Left lung (tissue), 10 donors: Measurements from ENCODE around the gene CLIC6. TPM values are rescaled to one million over a fixed set of nuclear protein-coding genes. Genes with fewer than 3 reads are reported as not detected.

Experiments
- ATAC-seq: fragments of 200-7000 bp; cut with Tn5 transposase; one replicate; pipeline ENCODE4 v1.9.1; 2020; ENCODE audit warnings: moderate library complexity
- DNase-seq, 4 donors: peaks; one replicate each; pipeline ENCODE4 v3.0.0-alpha.2; 2013 to 2020
- H3K27ac ChIP-seq, 2 donors: fragments of 200-600 bp; sonication (generic) in 1 of 2; one replicate each; pipeline versions ENCODE4 v1.5.0 to v1.8.0; 2020 to 2021
- H3K27me3 ChIP-seq, 2 donors: fragments of 200-600 bp; sonication (generic) in 1 of 2; one replicate each; pipeline versions ENCODE4 v1.5.0 to v1.8.0; 2020 to 2021
- H3K36me3 ChIP-seq, 2 donors: fragments of 200-600 bp; sonication (generic) in 1 of 2; one replicate each; pipeline versions ENCODE4 v1.5.0 to v1.8.0; 2020 to 2021
- H3K4me1 ChIP-seq, 2 donors: fragments of 200-600 bp; one replicate each; pipeline ENCODE4 v1.8.0; 2021
- H3K4me3 ChIP-seq, 2 donors: fragments of 200-600 bp; sonication (generic) in 1 of 2; one replicate each; pipeline versions ENCODE4 v1.5.0 to v1.8.0; 2020 to 2021; ENCODE audit warnings: mild to moderate bottlenecking in 1 of 2
- H3K9me3 ChIP-seq, 2 donors: fragments of 200-600 bp; sonication (generic) in 1 of 2; one replicate each; pipeline versions ENCODE4 v1.5.0 to v1.8.0; 2020 to 2021
- intact Hi-C, 2 donors: fragments of 100-400 bp; cut with DNase I; formaldehyde crosslinking; loops; one replicate each; pipeline versions ENCODE4 v1.11.2 to v1.14.2; 2022
- polyA plus RNA-seq, 6 donors: library from polyadenylated mRNA; unstranded; fragments of 120-200 nt; gene quantifications; one replicate each; pipeline ENCODE4 v1.2.1, GENCODE V29; 2013; ENCODE audit not compliant: insufficient read length in 6 of 6
- total RNA-seq, 2 donors: library from RNA; stranded (reverse); fragmentation: NEBNext Ultra II Directional; extraction: Animal tissue kit (Norgen Biotek cat#: 25700); gene quantifications; one replicate each; pipeline ENCODE4 v1.2.1, GENCODE V29; 2021
- TF ChIP-seq, protein P1 (sequence below), 2 donors: fragments of 200-600 bp; sonication (generic) in 1 of 2; IDR thresholded peaks; one replicate each; pipeline versions ENCODE4 v1.5.0 to v1.8.0; 2021; ENCODE audit warnings: antibody characterized with exemption in 2 of 2
- donor health status: DM: no; HTN: yes; CAD: no.
- donor health status: DM: no; HTN: no; CAD: no.

CLIC6 gene
- total and polyA plus RNA-seq, 8 donors: 21.0 to 56.7 (median 41.4) TPM

DNA sequence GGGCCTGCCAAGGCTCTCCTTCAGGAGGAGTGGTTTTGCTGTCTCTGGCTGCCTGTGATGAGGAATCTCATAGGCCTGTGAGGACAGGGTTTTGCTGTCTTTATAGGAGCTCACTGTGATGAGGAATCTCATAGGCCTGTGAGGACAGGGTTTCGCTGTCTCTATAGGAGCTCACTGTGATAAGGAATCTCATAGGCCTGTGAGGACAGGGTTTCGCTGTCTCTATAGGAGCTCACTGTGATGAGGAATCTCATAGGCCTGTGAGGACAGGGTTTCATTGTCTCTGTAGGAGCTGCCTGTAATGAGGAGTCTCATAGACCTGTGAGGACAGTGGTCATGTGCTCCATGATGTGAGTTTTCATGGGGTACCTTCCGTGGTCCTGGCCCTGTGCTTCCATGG, 29.0 kb downstream of the CLIC6 start:
- peaks cover 0 to 5% of the 10 kb centered on the region in 2 donors for H3K27me3 ChIP-seq
- ATAC-seq: no peak
- H3K4me3 ChIP-seq: no peak overlapping the region
- intact Hi-C loops: no loop called here
- no peak for DNase-seq
- no peaks in the 10 kb centered on the region for H3K9me3 ChIP-seq
- TF ChIP-seq, protein P1, sequence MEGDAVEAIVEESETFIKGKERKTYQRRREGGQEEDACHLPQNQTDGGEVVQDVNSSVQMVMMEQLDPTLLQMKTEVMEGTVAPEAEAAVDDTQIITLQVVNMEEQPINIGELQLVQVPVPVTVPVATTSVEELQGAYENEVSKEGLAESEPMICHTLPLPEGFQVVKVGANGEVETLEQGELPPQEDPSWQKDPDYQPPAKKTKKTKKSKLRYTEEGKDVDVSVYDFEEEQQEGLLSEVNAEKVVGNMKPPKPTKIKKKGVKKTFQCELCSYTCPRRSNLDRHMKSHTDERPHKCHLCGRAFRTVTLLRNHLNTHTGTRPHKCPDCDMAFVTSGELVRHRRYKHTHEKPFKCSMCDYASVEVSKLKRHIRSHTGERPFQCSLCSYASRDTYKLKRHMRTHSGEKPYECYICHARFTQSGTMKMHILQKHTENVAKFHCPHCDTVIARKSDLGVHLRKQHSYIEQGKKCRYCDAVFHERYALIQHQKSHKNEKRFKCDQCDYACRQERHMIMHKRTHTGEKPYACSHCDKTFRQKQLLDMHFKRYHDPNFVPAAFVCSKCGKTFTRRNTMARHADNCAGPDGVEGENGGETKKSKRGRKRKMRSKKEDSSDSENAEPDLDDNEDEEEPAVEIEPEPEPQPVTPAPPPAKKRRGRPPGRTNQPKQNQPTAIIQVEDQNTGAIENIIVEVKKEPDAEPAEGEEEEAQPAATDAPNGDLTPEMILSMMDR (IDR thresholded peaks at IDR 0.05): no peak
- no peak overlapping the region for H3K27ac ChIP-seq
- H3K36me3 ChIP-seq: no peaks in the 10 kb centered on the region
- peaks cover 0 to 8% of the 10 kb centered on the region in 2 donors for H3K4me1 ChIP-seq

DNA sequence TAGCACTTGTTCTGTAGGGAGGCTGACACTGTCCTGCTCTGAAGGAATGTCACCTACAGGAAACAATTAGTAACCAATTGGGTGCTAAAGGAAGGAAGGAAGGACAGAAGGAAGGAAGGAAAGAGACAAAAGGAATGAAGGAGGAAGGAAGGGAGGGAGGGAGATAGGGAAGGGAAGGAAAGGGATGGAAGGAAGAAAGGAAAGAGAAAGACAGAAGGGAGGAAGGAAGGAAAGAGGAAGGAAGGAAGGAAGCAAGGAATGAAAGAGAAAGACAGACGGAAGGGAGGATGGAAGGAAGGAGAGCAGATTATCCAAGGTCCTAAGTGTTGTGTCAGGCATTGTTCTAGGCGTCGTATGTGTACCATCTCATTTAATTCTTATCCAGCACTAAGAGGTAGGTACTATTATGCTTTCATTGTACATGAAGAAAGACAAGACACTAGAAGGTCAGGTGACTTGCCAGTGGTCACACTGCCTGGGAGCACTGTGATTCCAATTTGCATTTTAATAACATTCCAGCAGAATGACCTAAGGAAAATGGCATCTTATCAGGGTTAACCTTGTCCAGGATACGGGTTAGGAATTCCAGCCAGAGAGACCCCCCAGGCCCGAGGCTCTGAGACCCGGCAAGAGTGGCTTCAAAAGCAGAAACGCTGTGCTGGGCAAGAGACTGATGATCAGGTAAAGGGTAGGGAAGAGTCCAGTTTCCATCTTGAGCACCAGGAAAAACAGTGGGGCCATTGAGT, 29.6 kb downstream of the CLIC6 start:
- ATAC-seq (no peak), DNase-seq (no peak)
- Histone ChIP-seq H3K4me3 (no peak overlapping the region), H3K27ac (no peak overlapping the region), H3K27me3 (peaks cover 0 to 5% of the 10 kb centered on the region in 2 donors), H3K4me1 (peaks cover 0 to 2% of the 10 kb centered on the region in 2 donors), H3K9me3 (no peaks in the 10 kb centered on the region), H3K36me3 (no peaks in the 10 kb centered on the region)
- TF ChIP-seq, protein P1 (IDR thresholded peaks at IDR 0.05): no peak
- intact Hi-C loops: no loop called here

DNA sequence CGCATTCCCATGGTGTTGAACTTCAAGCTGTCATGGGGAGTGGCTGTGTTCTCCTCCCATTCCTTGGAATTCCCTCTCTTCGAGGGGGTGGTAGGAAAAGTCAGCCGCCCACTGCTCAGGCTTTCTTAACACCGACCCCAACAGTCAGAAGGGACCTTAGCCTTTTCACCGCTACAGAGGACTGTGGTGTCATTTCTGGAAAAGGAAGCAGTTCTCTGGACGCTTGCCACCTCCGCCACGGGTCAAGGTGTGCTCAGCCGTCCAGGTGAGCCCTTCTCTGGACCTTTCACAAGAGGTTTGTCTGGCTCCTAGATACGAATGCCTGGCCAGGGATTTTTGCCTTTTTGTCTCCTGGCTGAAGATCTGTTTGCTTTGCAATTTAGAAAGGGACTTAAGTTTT, 31.8 kb downstream of the CLIC6 start:
- H3K9me3 ChIP-seq: no peaks in the 10 kb centered on the region
- DNase-seq (no peak), ATAC-seq (peak; percentile 24)
- H3K36me3 ChIP-seq: no peaks in the 10 kb centered on the region
- H3K27ac ChIP-seq: no peak overlapping the region
- intact Hi-C loops: no loop called here
- H3K4me3 ChIP-seq: no peak overlapping the region
- peaks cover 0 to 5% of the 10 kb centered on the region in 2 donors for H3K27me3 ChIP-seq
- no peaks in the 10 kb centered on the region for H3K4me1 ChIP-seq
- TF ChIP-seq, protein P1 (IDR thresholded peaks at IDR 0.05): no peak

DNA sequence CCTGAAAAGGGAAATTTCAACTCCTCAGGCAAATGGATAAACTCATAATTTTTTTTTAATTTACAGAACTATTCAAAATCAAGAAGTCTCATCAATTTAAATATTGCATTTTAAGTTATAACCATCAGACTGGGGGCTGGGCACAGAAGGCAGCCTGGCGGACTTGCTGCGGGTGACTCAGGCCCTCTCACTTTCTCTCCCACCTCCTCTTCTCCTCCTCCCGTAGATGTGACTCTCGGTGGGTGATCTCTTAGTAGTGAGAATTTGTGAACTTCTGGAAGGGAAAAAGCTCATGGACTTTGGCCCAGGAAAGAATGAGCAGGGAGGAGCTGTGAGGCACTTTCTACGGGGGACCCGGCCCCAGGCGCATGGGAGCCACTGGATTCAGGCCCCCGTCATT, 32.9 kb downstream of the CLIC6 start:
- H3K4me3 ChIP-seq: no peak overlapping the region
- TF ChIP-seq, protein P1 (IDR thresholded peaks at IDR 0.05): no peak
- intact Hi-C loops: no loop called here
- peaks cover 0 to 5% of the 10 kb centered on the region in 2 donors for H3K27me3 ChIP-seq
- H3K9me3 ChIP-seq: no peaks in the 10 kb centered on the region
- peak; percentile 8 for ATAC-seq
- no peak for DNase-seq
- H3K4me1 ChIP-seq: no peaks in the 10 kb centered on the region
- no peaks in the 10 kb centered on the region for H3K36me3 ChIP-seq
- H3K27ac ChIP-seq: peak overlapping the region in 1 of 2 donors; percentile 44

DNA sequence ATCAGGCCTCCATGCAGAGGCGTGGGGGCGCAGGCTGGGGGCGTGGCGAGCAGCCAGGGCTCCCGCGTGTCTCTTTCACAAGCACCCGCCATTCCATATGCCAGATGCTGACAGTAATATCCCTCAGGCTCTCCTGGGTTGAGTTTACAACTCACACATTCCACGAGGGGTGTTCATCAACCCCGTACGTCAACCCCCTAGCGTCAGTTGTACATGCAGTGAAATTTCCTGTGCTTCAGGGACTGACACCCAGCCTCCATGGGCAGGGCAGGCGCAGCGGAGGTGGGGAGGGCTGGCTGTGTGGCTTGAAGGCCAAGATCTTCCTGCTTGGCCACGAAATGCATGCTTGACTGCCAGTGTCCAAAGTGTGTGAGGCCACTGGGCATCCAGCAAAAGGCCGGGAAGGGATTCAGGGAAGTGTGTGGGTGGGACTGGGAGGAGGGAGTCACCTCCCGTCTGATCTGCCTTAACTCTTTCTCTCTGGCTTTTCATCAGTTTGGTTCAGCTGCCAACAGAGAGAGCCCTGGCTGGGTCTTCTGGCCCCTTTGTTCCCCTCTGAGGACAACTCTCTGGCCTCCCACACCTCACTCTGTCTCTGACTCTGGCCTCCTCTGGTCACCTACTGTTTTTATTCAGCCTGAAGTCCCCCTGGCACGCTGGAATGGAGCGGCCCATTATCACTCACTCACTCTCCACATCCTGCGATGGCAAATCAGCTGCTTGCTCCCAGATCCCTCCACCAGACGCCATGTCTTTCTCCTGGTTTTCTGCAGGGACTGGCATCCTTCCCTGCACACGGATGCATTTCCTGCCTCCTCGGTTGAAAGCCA, 33.8 kb downstream of the CLIC6 start:
- Histone ChIP-seq H3K4me3 (no peak overlapping the region), H3K9me3 (no peaks in the 10 kb centered on the region), H3K36me3 (no peaks in the 10 kb centered on the region), H3K27me3 (peaks cover 0 to 5% of the 10 kb centered on the region in 2 donors), H3K4me1 (no peaks in the 10 kb centered on the region), H3K27ac (peak overlapping the region; percentile 18 to 44)
- DNase-seq (peak in 1 of 4 donors; percentile 30), ATAC-seq (peak; percentile 53)
- intact Hi-C loops: no loop called here
- TF ChIP-seq, protein P1 (IDR thresholded peaks at IDR 0.05): no peak
